Activated CD4-positive, CD25-positive, alpha-beta regulatory T cell treated with anti-CD3 and anti-CD28 coated beads, Interleukin-2, amount 50 U/mL, for 16 hours (primary cell): ENCODE measurements around the gene MRPL33.

ENCODE experiments used
- DNase-seq: peaks from one replicate; pipeline ENCODE4 v3.0.0-alpha.2; 2020; ENCODE audit warnings: low read depth, low spot score

The MRPL33 gene

DNA sequence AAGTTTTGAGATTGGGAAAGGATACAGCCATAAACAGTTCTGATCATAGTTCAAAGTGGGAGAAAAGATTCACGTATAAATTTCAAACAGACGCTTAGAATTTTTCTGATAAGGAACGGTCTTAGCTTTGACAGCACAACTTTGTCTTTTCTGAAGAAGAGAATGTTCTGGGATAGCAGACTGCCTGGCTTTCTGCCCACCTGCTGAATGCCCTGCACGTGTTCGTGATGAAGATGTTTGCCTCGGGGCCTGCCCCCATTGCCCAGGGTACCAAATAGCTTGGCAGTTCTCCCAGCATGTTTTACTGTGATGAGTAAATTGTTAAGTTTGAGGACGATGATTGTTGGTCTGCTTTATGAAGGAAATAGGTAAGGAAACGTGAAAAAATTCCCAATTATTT is 4.6 kb downstream of the MRPL33 start:
- DNase-seq = no peak

DNA sequence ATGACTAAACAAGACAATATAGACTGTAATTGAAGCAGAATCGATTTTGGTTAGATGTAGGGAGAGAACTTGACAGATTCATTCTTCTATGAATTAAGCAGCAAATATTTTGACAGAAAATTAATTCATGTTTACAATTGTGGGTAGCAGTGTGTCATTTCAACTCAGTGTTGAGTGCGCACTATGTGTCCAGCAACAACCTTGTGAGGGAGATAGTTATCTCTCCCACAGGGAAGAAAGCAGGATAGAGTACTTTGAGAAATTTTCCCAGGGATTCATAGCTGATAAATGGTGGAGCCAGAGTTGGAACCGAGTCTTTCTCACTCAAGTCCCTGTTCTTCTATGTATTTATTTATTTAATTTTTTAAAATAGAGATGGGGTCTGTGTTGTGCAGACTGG is 5.2 kb downstream of the MRPL33 start:
- no peak for DNase-seq

DNA sequence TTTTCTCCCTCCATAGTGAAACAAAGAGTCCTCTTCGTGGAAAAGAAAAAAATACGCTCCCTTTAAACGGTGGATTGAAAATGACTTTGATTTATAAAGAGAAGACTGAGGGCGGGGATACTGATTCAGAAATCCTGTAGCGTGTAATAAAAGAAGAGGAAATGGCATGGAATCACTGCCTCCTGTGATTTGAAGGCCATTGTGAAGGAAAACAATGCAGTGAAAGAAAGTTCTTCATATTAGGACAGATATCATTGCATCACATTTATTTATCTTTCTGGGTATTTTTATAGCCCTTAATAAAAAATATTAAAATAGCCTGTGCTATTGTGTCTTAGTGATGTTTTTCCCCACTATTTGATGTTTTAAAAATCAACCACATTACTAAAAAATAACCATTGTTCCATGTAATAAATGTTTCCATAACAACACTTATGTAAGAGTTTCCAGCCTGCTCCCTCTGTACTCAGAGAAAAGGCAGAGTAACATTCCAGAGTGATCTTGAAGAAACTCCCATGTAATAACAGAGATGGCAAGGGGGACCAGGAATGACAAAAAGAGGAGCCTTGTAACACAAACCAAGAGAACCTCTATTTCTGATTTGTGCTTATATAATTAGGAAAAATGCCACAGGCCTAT is 8.0 kb downstream of the MRPL33 start:
- DNase-seq = no peak

DNA sequence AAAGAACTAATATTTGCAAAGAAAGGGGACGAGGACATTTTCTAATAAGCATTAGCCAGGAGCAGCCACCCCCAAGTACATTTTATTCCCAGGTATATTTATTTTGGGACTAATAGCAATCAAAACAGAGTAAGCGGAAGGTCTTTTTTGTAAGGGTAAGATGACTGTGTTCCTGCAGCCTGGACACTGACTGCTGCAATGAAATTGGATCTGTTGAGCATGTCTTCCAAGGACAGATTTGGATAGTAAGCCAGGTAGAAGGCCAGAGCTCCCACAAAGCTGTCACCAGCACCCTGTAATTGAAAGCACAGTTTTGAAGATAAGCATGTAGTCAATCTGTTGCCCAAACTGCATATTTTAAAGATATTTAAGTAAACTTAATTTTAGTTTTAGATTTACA is 10.0 kb downstream of the MRPL33 start:
- no peak for DNase-seq

GRCh38 chr2:27782701-27783100 is 11.2 kb downstream of the MRPL33 start:
- no peak for DNase-seq

GRCh38 chr2:27790796-27791195 is 19.3 kb downstream of the MRPL33 start:
- DNase-seq = no peak

GRCh38 chr2:27792759-27793158 is 21.2 kb downstream of the MRPL33 start:
- no peak for DNase-seq

- no peak for DNase-seq
Measured at GRCh38 chr2:27795093-27795834, 23.7 kb downstream of the MRPL33 start.

- no peak for DNase-seq
Measured at GRCh38 chr2:27795868-27796277, 24.4 kb downstream of the MRPL33 start.

DNA sequence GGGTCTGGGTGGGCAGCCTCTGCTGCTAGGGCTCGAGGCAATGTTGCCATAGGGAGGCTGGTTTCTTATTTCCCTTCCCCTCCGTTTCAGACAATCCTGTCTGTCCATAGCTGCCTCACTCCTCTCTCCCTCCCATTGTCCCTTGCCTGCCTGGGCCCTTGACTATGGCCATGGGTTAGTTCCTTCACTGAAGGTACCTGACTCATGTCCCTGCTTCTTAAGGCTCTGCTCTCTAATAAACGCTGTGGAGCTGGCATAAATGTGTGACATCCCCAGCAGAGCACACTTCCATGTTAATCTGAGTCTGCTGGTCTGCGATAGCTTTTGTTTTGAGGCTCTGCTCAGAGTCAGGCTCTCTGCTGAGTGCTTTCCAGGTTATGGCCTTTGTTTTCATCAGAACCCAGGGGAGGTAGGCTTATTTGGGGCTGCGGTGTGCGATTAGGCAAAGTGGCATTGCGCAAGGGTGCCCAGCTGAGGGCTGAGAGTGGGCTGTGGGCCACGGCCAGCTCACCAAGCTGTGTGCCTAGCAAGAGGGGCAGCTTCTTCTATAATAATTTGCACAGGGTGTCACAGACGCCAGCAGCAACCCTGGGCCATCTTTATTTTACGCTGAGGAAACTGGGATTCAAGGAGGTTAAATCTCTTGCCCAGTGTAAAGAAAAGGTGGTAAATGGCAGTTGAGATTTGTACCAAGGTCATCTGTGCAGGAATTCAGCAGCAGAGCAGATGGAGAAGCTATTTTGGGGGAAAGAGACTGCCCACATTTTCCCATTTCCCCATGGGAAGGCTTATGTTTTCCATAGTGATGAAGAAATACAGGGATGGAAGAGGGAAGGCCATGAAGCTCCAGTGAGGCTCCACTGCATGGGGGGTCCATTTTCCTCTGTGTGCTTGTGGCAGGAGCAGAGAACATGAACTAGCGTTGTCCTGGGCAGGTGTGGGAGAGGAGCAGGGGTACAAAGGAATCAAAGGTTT is 25.6 kb downstream of the MRPL33 start:
- no peak for DNase-seq

GRCh38 chr2:27797841-27798240 is 26.3 kb downstream of the MRPL33 start:
- DNase-seq = no peak

DNA sequence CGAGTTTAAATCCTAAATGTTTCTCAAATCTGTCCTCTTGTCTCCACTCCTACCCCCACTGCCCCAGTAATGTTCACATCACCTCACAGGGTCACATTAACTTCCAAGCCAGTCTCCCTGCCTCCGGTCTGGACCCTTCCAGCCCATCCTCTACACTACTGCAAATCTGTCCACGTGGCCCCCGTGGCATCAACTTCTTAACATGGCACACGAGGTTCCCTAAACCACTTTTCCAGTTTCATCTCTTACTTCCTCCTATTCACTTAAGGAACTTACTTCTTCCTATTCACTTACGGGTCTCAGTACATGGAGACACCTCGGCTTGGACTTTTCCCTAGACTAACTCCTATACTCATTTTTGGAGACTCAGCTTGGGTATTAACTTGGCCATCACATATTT is 27.0 kb downstream of the MRPL33 start:
- DNase-seq = no peak

GRCh38 chr2:27798948-27799645 is 27.6 kb downstream of the MRPL33 start:
- DNase-seq = no peak

GRCh38 chr2:27799646-27800010 is 28.1 kb downstream of the MRPL33 start:
- no peak for DNase-seq

GRCh38 chr2:27800856-27801255 is 29.3 kb downstream of the MRPL33 start:
- no peak for DNase-seq

GRCh38 chr2:27802547-27802946 is 31.0 kb downstream of the MRPL33 start:
- DNase-seq = no peak

GRCh38 chr2:27803046-27803445 is 31.5 kb downstream of the MRPL33 start:
- DNase-seq = no peak

- no peak for DNase-seq
Measured at GRCh38 chr2:27804146-27804545, 32.6 kb downstream of the MRPL33 start.

GRCh38 chr2:27805180-27805579 is 33.7 kb downstream of the MRPL33 start:
- no peak for DNase-seq

DNA sequence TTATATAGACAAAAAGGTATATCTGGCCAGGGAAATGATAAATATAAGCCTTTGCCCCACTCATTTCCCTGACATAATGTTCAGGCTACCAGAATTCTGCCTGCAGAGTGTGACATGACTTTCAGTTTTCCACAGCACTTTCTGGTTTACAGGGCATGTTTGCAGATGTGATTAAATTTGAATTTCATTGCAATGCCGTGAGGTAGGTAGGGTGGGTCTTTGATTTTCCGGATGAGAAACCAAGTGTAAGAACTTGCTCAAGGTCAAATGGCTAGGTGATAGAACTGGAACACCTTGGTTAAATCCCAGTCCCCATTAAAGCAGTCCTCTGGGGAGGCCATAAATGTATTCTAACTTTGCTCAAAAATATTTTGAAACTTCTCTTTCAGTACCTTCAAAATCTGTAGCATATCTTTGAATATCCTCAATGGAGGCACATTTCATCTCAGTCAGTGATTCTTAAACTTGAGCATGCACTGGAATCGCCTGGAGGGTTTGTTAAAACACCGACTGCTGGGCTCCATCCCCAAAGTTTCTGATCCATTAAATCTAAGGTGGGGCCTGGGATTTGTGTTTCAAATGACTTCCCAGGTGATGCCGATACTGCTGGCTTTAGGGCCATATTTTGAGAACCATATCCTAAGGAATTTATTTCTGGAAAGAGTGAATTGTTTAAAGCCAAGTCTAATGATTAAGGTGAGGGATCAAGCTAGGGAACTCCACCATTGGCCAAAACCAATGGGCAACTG is 35.0 kb downstream of the MRPL33 start:
- DNase-seq = no peak

- DNase-seq = no peak
Measured at GRCh38 chr2:27807476-27807875, 36.0 kb downstream of the MRPL33 start.
